ENCODE data around the gene SYT1. TPM values are rescaled to one million over a fixed set of nuclear protein-coding genes. Genes with fewer than 3 reads are reported as not detected.

SYT1 gene
- total RNA-seq, 1 experiment from 2014 or later: not detected

DNA sequence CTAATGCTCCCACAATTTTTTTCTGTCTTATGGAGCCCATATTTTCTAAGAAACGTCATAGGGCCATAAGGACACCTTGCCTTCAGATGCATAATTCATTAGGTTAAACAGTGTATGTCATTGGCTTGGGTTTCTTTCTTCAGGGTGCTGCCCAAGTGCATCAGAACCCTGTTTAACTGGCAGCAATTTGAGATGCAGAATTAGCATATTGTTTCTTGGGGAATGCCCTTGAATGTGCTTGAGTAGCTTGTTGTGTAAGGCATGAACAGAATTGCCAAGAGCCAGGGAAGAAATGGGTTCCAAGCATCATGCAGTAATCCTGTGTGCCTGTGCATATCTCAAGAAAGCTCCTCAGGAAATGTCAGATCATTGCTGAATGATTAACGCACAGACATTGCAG lies 277.2 kb downstream of the SYT1 start:
- no peak for DNase-seq (ENCODE audit: low read depth, low spot score)
- in situ Hi-C loops (cut with HindIII; ENCODE audit: low pct_unique_long_range_greater_than_20kb, low sequenced_read_pairs): no loop called here

- in situ Hi-C loops (cut with HindIII; ENCODE audit: low pct_unique_long_range_greater_than_20kb, low sequenced_read_pairs): no loop called here
- no peak for DNase-seq (ENCODE audit: low read depth, low spot score)
These were observed 279.2 kb downstream of the SYT1 start for GRCh38 chr12:79143803-79144202.

GRCh38 chr12:79151956-79152355 lies 287.4 kb downstream of the SYT1 start:
- in situ Hi-C loops (cut with HindIII; ENCODE audit: low pct_unique_long_range_greater_than_20kb, low sequenced_read_pairs): no loop called here
- no peak for DNase-seq (ENCODE audit: low read depth, low spot score)

GRCh38 chr12:79155683-79156082 lies 291.1 kb downstream of the SYT1 start:
- DNase-seq (ENCODE audit: low read depth, low spot score): no peak

GRCh38 chr12:79156846-79157463 lies 292.4 kb downstream of the SYT1 start:
- in situ Hi-C loops (cut with HindIII; ENCODE audit: low pct_unique_long_range_greater_than_20kb, low sequenced_read_pairs): no loop called here
- no peak for DNase-seq (ENCODE audit: low read depth, low spot score)

More at GRCh38 chr12:79155683-79156082, 291.1 kb downstream of the SYT1 start:
- in situ Hi-C loops (cut with HindIII; ENCODE audit: low pct_unique_long_range_greater_than_20kb, low sequenced_read_pairs): no loop called here

DNA sequence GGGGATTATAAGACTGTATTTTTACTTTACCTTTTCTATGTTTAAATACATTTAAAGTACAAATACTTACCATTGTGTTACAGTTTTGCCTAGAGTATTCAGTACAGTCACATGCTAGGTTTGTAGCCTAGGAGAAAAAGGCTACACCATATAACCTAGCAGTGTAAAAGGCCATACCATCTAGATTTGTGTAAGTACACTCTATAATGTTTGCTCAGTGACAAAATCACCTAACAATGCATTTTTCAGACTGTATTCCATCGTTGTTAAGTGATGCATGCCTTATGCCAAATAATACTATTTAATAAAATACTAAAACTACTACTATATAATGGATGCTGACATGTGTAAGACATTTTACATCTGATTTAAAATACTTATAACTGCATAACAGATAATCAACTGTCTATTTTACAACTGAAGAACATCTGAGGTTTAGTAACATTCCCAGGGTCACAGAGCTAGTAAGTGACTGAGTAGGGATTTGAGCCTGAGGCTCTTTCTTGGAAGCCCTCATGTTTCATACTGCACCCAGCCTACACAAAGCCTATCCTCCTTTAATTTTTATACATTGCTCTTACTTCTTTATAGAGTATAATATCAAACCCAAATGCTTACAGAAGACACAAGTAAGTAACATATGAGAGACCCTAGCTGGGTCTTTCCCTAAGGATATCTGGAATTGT lies 296.8 kb downstream of the SYT1 start:
- no peak for DNase-seq (ENCODE audit: low read depth, low spot score)
- in situ Hi-C loops (cut with HindIII; ENCODE audit: low pct_unique_long_range_greater_than_20kb, low sequenced_read_pairs): no loop called here

DNA sequence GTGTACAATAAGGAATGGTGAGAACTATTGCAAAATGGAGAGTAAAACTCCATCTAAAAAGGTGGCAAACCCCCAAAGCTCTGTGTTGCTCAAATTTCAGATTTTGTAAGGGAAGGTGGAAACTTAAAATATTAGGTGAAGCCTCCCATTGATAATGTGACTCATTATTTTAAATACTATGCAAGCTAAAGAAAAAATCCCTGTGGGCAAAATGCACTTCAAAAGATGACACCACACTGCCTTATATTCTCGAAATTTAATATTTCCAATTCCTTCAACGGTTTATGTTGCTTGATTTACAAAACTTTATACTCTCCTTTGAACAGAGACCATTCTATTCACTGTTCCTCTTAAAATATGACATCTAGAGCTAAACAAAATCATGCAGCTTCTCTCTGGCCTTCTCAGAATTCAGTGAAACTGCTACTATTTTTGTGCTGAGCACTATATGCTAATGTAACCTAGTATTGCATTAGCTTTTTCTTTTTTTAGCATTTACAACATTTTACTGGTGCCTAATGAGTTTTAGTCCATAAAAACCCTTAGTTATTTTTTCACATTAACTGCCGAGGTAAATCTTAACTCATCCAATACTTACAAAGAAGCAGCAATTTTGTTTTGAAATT lies 297.7 kb downstream of the SYT1 start:
- in situ Hi-C loops (cut with HindIII; ENCODE audit: low pct_unique_long_range_greater_than_20kb, low sequenced_read_pairs): no loop called here

GRCh38 chr12:79162948-79163347 lies 298.4 kb downstream of the SYT1 start:
- in situ Hi-C loops (cut with HindIII; ENCODE audit: low pct_unique_long_range_greater_than_20kb, low sequenced_read_pairs): no loop called here

More for the DNA sequence above, 297.7 kb downstream of the SYT1 start:
- DNase-seq (ENCODE audit: low read depth, low spot score): no peak

DNA sequence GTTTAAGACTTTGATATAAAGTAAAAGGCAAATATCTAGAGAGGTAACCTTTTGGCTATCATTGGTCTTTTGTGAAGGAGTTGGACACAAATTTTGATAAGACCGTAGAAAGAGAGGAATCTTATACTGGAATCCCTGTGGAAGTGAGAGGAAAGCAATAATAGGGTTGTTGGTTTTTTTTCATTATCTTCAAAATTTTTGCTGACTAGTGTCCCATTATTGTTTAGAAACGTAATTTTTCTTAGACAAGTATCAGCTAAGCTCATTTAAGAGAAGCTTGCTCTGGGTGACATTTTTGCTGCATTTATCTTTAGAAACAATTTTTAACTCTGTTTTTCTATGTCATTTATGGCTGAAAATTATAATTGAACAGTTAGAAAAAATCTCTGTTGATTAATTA lies 300.3 kb downstream of the SYT1 start:
- in situ Hi-C loops (cut with HindIII; ENCODE audit: low pct_unique_long_range_greater_than_20kb, low sequenced_read_pairs): no loop called here
- DNase-seq (ENCODE audit: low read depth, low spot score): no peak

More at GRCh38 chr12:79162948-79163347, 298.4 kb downstream of the SYT1 start:
- no peak for DNase-seq (ENCODE audit: low read depth, low spot score)

DNA sequence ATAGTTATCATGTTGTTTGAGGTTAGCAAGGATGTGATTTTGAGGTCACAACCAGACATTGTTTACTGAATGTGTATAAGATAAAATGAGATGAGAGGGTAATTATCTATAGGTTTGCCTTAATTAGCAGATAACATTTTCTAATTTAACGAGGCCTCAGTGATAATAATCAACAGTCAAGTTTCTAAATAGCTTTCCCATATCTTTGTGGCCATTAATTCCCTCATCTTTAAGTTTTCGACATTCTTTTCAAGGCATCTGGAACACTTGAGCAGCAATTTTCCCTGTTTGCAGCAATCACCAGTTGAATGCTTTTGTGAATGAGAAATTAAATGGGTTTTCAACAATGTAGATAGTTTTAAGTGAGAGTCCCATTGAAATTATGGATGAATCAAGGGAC lies 304.1 kb downstream of the SYT1 start:
- DNase-seq (ENCODE audit: low read depth, low spot score): no peak
- in situ Hi-C loops (cut with HindIII; ENCODE audit: low pct_unique_long_range_greater_than_20kb, low sequenced_read_pairs): no loop called here

GRCh38 chr12:79174626-79175025 lies 310.1 kb downstream of the SYT1 start:
- DNase-seq (ENCODE audit: low read depth, low spot score): peak; percentile 52
- in situ Hi-C loops (cut with HindIII; ENCODE audit: low pct_unique_long_range_greater_than_20kb, low sequenced_read_pairs): no loop called here

- in situ Hi-C loops (cut with HindIII; ENCODE audit: low pct_unique_long_range_greater_than_20kb, low sequenced_read_pairs): no loop called here
- no peak for DNase-seq (ENCODE audit: low read depth, low spot score)
These were observed 318.4 kb downstream of the SYT1 start for GRCh38 chr12:79183003-79183402.

- no peak for DNase-seq (ENCODE audit: low read depth, low spot score)
- in situ Hi-C loops (cut with HindIII; ENCODE audit: low pct_unique_long_range_greater_than_20kb, low sequenced_read_pairs): no loop called here
These were observed 319.4 kb downstream of the SYT1 start for GRCh38 chr12:79183926-79184325.

DNA sequence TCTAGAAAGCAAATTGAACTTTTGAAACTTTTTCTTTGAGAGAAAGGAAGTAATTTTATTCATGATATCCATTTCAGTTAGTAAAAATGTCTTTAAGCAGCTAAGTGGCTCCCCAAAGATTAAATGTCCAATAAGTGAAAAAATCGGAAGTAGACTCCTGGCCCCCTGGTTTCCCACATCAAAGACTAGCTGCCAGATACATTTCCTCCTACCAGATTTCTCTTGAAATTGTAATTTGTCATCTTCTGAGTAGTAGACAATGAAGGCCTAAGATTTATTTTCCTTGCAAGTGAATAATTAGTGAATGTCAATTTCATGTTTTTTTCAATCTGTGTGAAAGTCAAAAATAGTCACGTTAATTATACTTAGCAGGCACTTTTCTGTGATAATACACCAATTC lies 321.9 kb downstream of the SYT1 start:
- in situ Hi-C loops (cut with HindIII; ENCODE audit: low pct_unique_long_range_greater_than_20kb, low sequenced_read_pairs): no loop called here
- DNase-seq (ENCODE audit: low read depth, low spot score): no peak

DNA sequence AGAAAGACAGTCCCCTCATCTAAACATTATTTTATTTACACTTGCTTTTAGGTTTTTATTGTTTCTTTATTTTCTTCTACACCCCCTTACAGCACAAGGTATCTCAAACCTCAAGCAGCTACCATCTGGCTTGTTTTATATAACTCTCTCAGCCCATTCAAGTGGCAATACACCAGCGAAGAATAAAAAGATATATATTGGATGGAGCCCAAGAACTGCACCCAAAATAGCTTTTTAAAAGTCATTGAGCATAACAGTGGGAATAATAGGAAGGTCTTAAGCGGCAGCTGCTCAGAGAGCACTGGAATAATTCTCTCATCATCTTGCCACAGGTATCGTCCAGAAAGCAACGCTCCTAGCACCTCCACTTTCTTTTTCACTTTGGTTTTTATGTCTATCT lies 322.5 kb downstream of the SYT1 start:
- in situ Hi-C loops (cut with HindIII; ENCODE audit: low pct_unique_long_range_greater_than_20kb, low sequenced_read_pairs): no loop called here

GRCh38 chr12:79191391-79191790 lies 326.8 kb downstream of the SYT1 start:
- DNase-seq (ENCODE audit: low read depth, low spot score): no peak
- in situ Hi-C loops (cut with HindIII; ENCODE audit: low pct_unique_long_range_greater_than_20kb, low sequenced_read_pairs): no loop called here

More for the DNA sequence above, 322.5 kb downstream of the SYT1 start:
- DNase-seq (ENCODE audit: low read depth, low spot score): no peak

GRCh38 chr12:79194595-79194994 lies 330.0 kb downstream of the SYT1 start:
- no peak for DNase-seq (ENCODE audit: low read depth, low spot score)
- in situ Hi-C loops (cut with HindIII; ENCODE audit: low pct_unique_long_range_greater_than_20kb, low sequenced_read_pairs): no loop called here

GRCh38 chr12:79199166-79199565 lies 334.6 kb downstream of the SYT1 start:
- DNase-seq (ENCODE audit: low read depth, low spot score): no peak
- in situ Hi-C loops (cut with HindIII; ENCODE audit: low pct_unique_long_range_greater_than_20kb, low sequenced_read_pairs): no loop called here

- no peak for DNase-seq (ENCODE audit: low read depth, low spot score)
- in situ Hi-C loops (cut with HindIII; ENCODE audit: low pct_unique_long_range_greater_than_20kb, low sequenced_read_pairs): no loop called here
These were observed 335.6 kb downstream of the SYT1 start for GRCh38 chr12:79200176-79200575.

Data from SK-MEL-5 (cell line).